Muscle layer of colon (tissue), 2 donors: Measurements from ENCODE around the gene PSG4.
"Not testable (repeated sequence)": the region's sequence is repeated elsewhere in the genome, so short reads cannot be mapped to it uniquely, and the experiment has no call there.

Source experiments
- H3K27ac ChIP-seq: one replicate; pipeline ENCODE4 v1.7.0; 2013; ENCODE audit warnings: low read depth, mild to moderate bottlenecking, low read length, moderate library complexity
- H3K27me3 ChIP-seq, 2 donors: one replicate each; pipeline ENCODE4 v1.7.0; 2013; ENCODE audit warnings: low read length in 2 of 2, mild to moderate bottlenecking in 2 of 2; ENCODE audit not compliant: insufficient read depth in 2 of 2, control insufficient read depth in 1 of 2
- H3K36me3 ChIP-seq: one replicate; pipeline ENCODE4 v1.7.0; 2013; ENCODE audit warnings: mild to moderate bottlenecking, low read length; ENCODE audit not compliant: insufficient read depth
- H3K4me1 ChIP-seq: one replicate; pipeline ENCODE4 v1.7.0; 2013; ENCODE audit warnings: mild to moderate bottlenecking, low read length; ENCODE audit not compliant: insufficient read depth
- H3K4me3 ChIP-seq, 2 donors: one replicate each; pipeline ENCODE4 v1.7.0; 2013; ENCODE audit warnings: low read length in 2 of 2, low read depth in 1 of 2, mild to moderate bottlenecking in 1 of 2, moderate library complexity in 1 of 2
- H3K9ac ChIP-seq: one replicate; pipeline ENCODE4 v1.7.0; 2013; ENCODE audit warnings: low read length
- H3K9me3 ChIP-seq: one replicate; pipeline ENCODE4 v1.7.0; 2013; ENCODE audit warnings: mild to moderate bottlenecking, low read length
- donor health status: abdominal sarcoma.
- donor health status: Adenocarcinoma of cecum.

The PSG4 gene

DNA sequence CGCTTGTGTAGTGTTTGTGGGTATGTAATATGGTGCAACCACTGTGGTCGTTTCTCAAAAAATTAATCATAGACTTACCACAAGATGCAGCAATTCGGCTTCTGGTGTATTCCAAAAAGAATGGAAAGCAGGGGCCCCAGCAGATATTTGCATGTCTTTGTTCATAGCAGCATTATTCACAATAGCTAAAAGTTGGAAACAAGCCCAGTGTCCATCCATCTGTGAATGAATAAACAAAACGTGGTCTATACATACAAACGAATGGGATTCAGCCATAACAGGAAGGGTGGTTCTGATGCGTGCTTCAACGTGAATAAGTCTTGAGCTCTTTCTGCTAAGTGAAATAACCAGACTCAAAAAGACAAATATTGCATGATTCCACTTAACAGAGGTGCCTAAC is 55.6 kb downstream of the PSG4 start:
- not testable (repeated sequence) for H3K4me3 ChIP-seq, H3K36me3 ChIP-seq, H3K9me3 ChIP-seq, H3K27ac ChIP-seq, H3K4me1 ChIP-seq, H3K27me3 ChIP-seq, H3K9ac ChIP-seq

DNA sequence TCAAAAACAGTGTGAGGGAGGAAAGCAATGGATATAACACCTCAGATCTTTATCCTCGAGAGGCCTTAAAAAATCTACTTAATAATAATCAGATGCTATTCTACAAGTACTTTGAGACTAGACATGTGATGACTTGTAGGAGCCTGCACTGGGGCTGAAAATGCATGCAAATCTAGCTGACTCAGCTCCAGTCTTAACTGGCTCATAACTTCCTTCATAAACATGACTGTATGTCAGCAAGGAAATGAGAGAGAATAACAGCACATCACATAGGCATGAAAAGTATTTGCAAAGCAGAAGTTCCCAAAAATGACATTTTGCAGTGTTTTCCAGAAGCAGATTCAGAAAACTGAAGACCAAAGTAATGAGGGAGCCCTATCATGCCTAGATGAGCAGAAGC is 57.2 kb downstream of the PSG4 start:
- H3K9me3 ChIP-seq, result no peaks in the 10 kb centered on the region
- H3K9ac ChIP-seq, result no peak overlapping the region
- H3K4me1 ChIP-seq, result no peaks in the 10 kb centered on the region
- no peaks in the 10 kb centered on the region for H3K36me3 ChIP-seq
- no peak overlapping the region for H3K4me3 ChIP-seq
- H3K27ac ChIP-seq, result no peak overlapping the region
- no peaks in the 10 kb centered on the region for H3K27me3 ChIP-seq
